ENCODE results near the gene HOXB3. TPM values are rescaled to one million over a fixed set of nuclear protein-coding genes. Genes with fewer than 3 reads are reported as not detected.

HOXB3 gene
- total and polyA plus RNA-seq, 2 of the 13 experiments (the other 11 are each of a cell fraction or from before 2014, with no cell fraction given), result not detected

DNA sequence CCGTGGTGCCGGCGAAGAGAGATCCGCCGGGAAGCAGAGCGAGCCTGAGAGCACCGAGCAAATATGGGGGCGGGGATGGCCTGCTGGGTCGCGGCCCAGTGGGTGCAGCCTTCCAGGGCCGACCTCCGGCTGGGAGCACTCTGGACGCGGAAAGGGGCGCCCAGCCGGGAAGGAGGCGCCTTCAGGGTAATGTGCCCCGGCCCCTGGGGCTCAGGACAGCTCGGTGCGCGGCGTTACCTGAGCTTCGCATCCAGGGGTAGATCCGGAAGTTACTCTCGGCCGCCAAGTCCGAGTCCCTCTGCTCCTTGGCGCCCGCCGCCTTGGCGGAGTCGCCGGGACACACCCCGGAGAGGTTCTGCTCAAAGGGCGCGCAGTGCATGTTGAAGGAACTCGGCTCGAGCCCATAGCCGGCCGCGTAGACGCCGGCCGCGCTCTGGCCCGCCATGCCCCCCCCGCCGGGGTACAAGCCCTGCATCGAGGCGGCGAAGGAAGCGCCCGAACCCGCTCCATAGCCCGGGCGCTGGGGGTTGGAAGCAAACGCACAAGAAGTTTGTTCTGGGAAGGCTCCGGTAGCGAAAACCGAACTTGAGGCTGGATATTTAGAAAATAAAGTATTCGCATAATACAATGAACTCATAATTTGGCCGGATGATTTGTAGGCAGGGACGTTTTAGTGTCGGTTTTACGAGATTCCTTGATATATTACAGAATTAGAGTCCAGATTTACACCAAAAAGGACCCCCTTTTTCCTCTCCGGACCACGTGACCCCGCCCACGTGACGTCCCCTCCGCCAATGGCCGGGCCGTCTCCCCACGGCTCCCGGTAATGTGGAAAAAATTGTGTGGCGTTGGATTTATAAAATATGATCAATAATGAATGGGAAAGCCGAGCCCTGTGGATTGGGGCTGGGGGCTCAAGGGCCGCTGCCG, 20.5 kb upstream of the HOXB3 start, which contains the start of gene HOXB7 (continued):
- TF ChIP-seq, protein P1, sequence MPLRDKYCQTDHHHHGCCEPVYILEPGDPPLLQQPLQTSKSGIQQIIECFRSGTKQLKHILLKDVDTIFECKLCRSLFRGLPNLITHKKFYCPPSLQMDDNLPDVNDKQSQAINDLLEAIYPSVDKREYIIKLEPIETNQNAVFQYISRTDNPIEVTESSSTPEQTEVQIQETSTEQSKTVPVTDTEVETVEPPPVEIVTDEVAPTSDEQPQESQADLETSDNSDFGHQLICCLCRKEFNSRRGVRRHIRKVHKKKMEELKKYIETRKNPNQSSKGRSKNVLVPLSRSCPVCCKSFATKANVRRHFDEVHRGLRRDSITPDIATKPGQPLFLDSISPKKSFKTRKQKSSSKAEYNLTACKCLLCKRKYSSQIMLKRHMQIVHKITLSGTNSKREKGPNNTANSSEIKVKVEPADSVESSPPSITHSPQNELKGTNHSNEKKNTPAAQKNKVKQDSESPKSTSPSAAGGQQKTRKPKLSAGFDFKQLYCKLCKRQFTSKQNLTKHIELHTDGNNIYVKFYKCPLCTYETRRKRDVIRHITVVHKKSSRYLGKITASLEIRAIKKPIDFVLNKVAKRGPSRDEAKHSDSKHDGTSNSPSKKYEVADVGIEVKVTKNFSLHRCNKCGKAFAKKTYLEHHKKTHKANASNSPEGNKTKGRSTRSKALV (CRISPR knock-in tag; IDR thresholded peaks at IDR 0.05), result peak; percentile 76
- TF ChIP-seq HNRNPK (IDR thresholded peaks at IDR 0.05; ENCODE audit: low read depth, low read length, poor library complexity, severe bottlenecking) (peak; percentile 22), ZNF350 (CRISPR knock-in tag; IDR thresholded peaks at IDR 0.05; ENCODE audit: borderline replicate concordance, low read depth) (0 out of 2 replicates have a peak, but pooled peaks have one; percentile 24), EEA1 (CRISPR knock-in tag; IDR thresholded peaks at IDR 0.05; ENCODE audit: borderline replicate concordance) (no peak), ZFP62 (CRISPR knock-in tag; IDR thresholded peaks at IDR 0.05) (no peak), MAFK (conservative IDR thresholded peaks at IDR 0.05 in 1 of 2, IDR thresholded peaks at IDR 0.05 in 1 of 2; ENCODE audit: low read length in 2 of 2) (no peak), ZNF501 (CRISPR knock-in tag; IDR thresholded peaks at IDR 0.05) (0 out of 2 replicates have a peak, but pooled peaks have one; percentile 18), ZNF143 (CRISPR knock-in tag; IDR thresholded peaks at IDR 0.05) (no peak), ZFX (CRISPR knock-in tag; IDR thresholded peaks at IDR 0.05; ENCODE audit: low read depth) (peak; percentile 40; the same call in 1 of the 2 replicates)
- TF ChIP-seq, protein P2, sequence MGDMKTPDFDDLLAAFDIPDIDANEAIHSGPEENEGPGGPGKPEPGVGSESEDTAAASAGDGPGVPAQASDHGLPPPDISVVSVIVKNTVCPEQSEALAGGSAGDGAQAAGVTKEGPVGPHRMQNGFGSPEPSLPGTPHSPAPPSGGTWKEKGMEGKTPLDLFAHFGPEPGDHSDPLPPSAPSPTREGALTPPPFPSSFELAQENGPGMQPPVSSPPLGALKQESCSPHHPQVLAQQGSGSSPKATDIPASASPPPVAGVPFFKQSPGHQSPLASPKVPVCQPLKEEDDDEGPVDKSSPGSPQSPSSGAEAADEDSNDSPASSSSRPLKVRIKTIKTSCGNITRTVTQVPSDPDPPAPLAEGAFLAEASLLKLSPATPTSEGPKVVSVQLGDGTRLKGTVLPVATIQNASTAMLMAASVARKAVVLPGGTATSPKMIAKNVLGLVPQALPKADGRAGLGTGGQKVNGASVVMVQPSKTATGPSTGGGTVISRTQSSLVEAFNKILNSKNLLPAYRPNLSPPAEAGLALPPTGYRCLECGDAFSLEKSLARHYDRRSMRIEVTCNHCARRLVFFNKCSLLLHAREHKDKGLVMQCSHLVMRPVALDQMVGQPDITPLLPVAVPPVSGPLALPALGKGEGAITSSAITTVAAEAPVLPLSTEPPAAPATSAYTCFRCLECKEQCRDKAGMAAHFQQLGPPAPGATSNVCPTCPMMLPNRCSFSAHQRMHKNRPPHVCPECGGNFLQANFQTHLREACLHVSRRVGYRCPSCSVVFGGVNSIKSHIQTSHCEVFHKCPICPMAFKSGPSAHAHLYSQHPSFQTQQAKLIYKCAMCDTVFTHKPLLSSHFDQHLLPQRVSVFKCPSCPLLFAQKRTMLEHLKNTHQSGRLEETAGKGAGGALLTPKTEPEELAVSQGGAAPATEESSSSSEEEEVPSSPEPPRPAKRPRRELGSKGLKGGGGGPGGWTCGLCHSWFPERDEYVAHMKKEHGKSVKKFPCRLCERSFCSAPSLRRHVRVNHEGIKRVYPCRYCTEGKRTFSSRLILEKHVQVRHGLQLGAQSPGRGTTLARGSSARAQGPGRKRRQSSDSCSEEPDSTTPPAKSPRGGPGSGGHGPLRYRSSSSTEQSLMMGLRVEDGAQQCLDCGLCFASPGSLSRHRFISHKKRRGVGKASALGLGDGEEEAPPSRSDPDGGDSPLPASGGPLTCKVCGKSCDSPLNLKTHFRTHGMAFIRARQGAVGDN (CRISPR knock-in tag; IDR thresholded peaks at IDR 0.05), result peak; percentile 47; the same call in 1 of the 2 replicates
- TF ChIP-seq, protein P3, sequence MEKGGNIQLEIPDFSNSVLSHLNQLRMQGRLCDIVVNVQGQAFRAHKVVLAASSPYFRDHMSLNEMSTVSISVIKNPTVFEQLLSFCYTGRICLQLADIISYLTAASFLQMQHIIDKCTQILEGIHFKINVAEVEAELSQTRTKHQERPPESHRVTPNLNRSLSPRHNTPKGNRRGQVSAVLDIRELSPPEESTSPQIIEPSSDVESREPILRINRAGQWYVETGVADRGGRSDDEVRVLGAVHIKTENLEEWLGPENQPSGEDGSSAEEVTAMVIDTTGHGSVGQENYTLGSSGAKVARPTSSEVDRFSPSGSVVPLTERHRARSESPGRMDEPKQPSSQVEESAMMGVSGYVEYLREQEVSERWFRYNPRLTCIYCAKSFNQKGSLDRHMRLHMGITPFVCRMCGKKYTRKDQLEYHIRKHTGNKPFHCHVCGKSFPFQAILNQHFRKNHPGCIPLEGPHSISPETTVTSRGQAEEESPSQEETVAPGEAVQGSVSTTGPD (CRISPR knock-in tag; IDR thresholded peaks at IDR 0.05), result peak; percentile 75; the same call in 1 of the 2 replicates
- TF ChIP-seq, protein P4, sequence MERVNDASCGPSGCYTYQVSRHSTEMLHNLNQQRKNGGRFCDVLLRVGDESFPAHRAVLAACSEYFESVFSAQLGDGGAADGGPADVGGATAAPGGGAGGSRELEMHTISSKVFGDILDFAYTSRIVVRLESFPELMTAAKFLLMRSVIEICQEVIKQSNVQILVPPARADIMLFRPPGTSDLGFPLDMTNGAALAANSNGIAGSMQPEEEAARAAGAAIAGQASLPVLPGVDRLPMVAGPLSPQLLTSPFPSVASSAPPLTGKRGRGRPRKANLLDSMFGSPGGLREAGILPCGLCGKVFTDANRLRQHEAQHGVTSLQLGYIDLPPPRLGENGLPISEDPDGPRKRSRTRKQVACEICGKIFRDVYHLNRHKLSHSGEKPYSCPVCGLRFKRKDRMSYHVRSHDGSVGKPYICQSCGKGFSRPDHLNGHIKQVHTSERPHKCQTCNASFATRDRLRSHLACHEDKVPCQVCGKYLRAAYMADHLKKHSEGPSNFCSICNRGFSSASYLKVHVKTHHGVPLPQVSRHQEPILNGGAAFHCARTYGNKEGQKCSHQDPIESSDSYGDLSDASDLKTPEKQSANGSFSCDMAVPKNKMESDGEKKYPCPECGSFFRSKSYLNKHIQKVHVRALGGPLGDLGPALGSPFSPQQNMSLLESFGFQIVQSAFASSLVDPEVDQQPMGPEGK (CRISPR knock-in tag; IDR thresholded peaks at IDR 0.05), result peak; percentile 42
- TF ChIP-seq, protein P5, sequence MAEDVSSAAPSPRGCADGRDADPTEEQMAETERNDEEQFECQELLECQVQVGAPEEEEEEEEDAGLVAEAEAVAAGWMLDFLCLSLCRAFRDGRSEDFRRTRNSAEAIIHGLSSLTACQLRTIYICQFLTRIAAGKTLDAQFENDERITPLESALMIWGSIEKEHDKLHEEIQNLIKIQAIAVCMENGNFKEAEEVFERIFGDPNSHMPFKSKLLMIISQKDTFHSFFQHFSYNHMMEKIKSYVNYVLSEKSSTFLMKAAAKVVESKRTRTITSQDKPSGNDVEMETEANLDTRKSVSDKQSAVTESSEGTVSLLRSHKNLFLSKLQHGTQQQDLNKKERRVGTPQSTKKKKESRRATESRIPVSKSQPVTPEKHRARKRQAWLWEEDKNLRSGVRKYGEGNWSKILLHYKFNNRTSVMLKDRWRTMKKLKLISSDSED (CRISPR knock-in tag; IDR thresholded peaks at IDR 0.05), result no peak
- TF ChIP-seq, protein P6, sequence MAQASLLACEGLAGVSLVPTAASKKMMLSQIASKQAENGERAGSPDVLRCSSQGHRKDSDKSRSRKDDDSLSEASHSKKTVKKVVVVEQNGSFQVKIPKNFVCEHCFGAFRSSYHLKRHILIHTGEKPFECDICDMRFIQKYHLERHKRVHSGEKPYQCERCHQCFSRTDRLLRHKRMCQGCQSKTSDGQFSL (CRISPR knock-in tag; IDR thresholded peaks at IDR 0.05), result 0 out of 2 replicates have a peak, but pooled peaks have one; percentile 45
